TTC549 (cell line): Measurements from ENCODE around the gene EPHB3.

Experiments
- FAIRE-seq: peaks from 2 replicates; lab custom pipeline; 2012; peaks lifted over from hg19 to GRCh38; lab: Jason Lieb, UNC

EPHB3 gene

DNA sequence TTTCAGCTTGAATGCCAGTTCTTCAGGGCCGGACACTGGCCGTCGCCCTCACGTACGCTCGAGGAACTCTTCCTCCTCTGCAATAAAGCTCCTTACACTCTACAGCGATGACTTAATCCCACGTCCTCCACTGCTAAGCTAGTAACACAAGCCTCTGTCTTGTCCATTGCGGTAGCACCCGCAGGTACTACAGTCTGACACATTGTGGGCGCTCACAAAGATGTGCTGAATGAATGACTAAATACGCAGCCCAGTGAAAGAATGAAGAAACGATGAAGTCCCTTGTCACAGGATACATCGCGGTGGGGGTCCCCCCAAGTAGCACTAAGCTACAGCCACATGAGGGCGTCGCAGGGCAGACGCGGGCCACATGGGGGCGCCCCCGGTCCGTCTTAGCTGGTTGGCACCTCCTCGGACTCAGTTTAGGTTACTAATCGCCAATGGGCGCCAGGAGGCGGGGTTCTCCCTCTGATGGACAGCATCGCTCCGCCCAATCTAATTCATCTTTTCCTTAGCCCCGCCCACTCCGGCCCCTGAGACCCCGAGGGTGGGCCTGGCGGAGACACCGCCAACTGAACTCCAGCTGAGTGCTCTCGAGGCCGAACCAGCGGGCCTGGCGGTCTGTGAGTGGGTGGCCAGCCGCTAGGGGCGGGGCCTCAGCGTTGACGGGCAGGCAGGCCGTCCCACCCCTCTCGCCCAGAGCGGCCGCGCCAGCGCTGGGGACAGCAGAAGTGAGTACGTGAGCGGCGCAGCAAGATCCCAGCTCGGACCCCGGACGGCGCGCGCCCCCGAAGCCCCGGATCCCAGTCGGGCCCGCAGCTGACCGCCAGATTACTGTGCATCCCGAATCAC, at the start of gene EPHB3:
Gene EPHB3 (plus strand): TSS at position 725 of the 852 bp plus-strand sequence. CDS start 451 bp downstream, outside the sequence.
- peak; percentile 97 for FAIRE-seq

DNA sequence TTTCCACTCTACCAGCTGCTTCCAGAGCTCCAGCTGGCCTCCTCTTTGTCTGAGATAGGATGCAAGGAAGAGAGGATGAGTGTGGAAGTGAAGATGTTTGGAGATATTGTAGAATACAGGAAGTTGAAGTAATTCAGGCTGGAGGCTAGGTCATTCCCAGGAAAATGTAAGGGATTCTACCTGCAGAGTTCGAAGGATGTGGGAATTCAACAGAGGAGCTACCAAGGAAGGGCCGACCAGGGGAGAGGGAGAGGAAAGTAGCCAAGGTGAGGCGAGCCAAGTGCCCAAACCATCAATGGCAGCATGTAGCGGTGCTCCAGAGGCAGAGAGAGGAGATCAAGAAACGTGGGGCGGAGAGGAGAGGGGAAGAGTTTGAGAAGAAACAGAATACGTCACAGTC, 49.0 kb upstream of the EPHB3 start:
- FAIRE-seq, result no peak

DNA sequence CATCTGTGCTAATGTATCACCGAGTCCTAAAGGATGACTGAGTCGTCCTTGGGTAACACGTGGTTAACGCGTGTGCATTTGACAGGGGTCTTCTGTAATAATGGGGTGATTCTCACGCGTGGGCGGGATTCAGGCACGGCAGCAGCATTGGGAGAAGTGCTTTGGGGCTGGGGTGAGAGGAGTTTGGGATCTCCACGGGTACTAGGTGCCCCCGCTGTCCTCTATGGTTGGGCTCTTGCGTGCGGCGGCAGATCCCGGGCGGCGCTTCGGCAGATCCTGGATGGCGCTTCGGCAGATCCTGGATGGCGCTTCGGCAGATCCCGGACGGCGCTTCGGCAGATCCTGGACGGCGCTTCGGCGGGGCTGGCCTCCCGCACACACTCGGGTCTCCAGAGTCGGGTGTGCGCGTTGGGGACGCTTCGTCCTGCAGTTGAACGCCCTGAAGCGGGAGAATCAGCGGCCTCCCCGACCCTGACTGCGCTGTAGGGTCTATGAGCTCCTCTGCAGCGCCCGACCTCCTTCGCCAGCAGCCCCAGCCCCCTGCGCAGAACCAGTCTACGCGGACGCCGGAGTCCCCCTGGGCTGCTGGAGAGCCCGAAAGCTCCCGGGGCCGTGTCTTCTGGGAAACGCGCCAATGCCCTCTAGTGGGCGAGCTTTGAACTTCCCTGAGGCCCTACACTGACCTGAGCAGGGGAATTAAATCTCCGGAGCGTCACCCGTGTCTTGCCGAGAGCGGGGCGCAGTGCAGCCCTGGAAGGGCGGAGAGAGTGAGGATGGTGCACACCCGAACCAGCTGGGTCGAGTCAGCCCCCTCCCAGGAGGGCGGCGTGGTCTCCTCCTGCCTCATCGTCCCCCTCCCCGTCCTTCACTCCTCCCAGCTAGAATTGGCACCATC, 48.1 kb upstream of the EPHB3 start:
- no peak for FAIRE-seq

DNA sequence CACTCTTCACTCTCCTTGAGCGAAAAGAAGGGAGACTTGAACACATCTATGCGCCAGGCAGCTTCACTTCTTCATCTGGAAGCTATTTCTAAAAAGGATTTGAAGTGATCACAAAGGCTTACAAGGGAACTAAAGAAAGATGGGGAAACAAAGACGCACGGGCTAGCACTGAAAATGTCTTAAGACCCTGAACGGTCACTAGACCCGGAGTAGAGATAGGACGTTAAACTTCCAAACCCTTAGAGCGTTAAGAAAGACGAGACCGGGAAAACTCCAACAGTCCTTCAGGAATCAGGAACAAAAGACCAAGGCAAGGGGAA, 47.5 kb upstream of the EPHB3 start:
- FAIRE-seq, result no peak

DNA sequence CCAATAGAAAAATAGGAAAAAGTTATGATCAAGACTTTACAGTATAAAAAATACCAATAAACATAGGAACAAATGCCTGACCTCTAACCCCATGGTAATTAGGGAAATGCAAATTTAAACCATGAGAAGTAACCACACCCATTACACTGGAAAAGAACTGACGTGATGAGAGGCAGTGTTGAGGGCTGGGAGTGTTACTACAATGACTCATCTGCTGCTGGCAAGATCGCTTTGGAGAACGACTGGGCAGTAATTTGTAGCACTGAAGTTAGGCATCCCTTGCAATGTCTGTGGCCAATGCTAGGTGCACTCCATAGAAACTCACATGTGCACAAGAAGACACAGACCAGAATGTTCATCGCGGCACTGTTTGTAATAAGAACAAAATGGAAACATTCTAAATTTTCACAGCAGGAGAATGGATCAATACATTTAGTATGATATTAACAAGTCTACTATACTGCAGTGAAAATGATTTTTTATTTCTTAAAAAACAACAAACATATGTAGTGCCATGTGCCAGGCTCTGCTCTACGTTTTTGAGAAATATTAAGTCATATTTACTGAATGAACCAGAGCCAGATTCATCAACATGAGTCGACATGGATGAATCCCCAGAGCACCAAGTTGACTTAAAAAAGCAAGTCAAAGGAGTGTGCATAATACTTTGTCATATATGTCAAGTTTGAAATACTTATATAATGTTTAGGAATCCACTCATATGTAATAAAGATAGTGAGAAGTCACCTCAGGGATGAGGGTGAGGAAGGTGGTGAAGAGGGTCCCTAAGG, 37.6 kb upstream of the EPHB3 start:
- FAIRE-seq, result no peak

DNA sequence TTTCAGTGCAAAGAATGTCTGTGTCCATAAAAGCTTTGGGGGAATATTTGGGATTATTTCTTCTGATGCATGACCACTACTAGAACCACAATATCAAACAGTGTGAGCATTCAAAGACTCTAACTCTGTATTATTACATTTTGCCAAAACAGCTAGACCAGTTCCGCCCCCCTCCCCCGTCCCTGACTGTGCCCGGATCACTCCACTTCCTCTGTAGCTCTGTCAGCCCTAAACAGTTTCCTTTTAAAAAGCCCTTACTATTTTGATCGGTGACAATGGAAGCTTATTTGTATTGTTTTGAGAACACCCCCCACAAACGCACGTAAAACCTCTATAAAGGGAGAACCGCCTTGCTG, 36.6 kb upstream of the EPHB3 start:
- no peak for FAIRE-seq

DNA sequence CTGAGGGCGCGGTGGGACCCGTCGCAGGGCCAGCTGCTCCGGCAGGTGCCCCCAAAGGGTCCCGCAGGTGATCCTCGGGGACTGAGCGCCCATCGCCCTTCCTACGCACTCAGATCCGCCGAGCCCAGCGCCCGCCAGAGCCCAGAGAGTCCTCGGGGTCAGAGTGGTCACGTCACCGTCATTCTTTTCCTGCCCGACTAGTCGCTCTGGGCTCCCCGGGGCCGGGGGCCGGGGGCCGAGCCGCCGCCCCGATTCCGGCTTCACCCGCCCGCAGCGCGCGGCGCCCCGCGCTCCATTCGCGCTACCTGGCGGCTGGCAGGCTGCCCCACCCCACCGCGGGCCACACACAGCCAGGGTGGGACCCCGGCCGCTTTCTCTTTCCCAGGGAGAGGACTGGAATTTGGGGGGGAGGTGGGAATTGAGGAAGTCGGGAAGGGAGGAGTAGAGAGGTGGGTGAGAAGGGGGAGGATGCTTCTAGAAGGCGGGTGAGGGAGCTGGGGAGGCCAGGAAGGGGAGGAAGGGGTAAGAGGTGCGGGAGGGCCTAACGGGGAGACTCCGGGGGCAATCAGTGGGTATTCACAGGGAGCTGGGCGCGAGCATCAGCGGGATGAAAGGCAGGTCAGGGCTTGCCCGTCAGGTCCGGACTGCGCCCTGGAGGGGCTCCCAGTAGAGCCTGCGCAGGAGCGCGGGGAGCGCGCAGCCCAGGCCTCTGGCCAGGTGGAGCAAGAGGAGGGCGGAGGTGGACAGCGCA, 36.1 kb upstream of the EPHB3 start:
- no peak for FAIRE-seq

DNA sequence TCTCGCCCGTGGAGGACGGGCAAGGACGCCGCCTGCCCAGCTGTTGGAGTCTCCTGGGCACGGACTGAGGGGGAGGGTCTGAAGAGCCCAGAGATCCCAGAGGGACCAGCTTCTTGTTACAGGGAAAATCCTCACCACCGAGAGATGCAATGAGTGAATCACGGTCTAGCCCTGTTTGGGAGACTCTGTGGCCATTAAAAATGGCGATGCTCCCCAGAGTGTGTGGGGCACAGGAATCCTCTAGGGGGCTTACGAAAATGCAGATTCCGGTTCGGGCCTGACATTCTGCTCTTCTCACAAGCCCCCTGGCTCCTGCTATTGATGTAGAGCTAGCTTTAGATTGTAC, 35.5 kb upstream of the EPHB3 start:
- no peak for FAIRE-seq

DNA sequence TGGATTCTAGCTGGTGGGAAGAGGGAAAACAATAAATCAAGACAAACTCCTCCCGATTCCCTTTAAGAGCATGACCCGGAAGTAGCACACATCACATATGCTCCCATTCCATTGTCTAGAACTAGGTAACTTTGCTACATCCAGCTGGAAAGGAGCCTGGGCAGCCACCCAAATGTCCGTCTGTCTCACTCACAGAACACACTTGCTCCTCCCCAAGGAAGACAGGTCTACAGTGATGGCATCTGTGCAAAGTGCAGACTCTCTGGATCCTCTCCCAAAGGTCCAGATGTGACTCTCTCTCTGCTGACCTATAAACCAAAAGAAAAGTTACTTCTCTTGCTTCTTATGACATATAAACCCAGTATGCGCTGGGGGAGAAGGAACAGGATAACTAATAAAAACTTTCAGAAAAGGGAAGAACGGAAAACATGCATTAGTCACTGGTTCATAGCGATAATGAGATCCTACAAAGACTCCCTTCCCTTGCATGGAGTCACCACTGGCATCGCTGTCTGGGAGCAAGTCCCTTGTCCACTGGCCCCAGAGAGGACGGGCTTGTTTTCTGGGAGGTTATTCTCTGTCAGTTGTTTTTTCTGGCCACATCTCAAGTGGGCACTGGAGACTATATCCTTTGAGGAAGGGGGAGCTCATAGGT, 29.8 kb upstream of the EPHB3 start:
- no peak for FAIRE-seq

DNA sequence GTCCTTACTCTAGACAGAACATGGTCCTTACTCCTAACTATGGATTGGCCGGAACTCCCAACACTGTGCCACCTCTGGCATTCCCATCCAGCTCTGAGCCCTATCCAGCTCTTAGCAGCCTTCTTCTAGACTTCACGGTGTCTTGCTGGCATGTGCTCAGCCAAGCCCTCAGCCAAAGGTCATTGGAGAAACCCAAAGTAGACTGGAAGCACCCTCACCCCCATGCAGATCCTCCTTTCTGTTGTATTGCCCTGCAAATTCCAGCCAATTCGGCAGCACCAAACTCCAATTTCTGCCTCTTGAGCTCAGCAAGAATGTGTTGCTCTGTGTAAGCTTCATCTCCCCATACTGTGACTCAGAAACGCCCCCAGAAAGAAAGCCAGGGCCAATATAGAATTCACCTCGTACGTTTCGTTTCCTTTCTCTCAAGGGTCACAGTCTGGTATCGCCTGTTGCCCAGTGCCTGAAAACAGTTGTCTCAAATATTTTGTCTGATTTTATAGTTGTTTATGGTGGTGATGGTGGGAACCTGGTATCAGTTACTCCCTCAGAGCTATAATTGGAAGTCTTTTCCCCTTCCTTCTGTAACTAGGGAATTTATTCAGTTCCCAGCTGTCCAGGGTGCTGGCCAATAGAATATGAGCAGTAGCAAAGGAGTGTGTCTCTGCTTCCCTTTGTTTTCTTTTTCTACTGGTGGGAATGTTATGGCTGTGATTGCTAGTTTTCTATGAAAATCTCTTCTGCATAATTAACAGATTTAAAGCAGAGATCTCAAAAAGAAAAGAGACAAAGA, 28.4 kb upstream of the EPHB3 start:
- no peak for FAIRE-seq

DNA sequence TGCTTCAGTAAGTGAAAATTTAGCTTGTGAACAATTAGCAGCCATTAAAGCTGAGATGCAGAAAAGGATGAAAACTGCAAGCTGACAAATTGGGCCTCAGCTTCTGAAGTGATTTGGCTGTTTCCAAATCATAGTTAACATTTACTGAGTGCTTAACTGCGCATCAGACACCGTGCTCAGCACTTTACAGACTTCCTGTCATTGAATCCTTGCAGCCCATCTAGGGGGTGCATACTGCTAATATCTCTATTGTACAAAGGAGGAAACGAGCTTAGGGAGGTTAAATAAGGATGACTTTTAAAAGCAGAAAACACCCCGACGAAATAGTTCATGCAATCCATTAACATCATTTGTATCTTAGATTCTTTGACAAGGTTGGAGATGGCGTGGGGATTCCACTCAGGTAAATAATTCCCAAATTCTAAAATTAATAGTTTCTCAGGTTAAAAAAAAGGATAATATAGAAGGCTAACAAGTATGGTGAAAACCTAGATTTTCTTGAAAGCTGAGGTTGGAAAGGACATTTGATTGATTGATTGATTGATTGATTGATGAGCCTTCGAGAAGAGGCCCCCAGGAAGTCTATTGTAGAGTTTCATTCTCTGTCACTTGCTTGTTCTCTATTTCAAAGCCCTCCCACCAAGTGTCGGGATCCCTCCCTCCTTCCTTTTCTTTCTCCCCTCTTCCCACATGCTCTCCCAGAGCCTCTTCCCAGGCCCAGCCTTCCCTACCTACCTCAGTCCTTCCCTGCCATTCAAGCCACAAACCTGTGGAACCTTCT, 23.5 kb upstream of the EPHB3 start:
- FAIRE-seq, result no peak

DNA sequence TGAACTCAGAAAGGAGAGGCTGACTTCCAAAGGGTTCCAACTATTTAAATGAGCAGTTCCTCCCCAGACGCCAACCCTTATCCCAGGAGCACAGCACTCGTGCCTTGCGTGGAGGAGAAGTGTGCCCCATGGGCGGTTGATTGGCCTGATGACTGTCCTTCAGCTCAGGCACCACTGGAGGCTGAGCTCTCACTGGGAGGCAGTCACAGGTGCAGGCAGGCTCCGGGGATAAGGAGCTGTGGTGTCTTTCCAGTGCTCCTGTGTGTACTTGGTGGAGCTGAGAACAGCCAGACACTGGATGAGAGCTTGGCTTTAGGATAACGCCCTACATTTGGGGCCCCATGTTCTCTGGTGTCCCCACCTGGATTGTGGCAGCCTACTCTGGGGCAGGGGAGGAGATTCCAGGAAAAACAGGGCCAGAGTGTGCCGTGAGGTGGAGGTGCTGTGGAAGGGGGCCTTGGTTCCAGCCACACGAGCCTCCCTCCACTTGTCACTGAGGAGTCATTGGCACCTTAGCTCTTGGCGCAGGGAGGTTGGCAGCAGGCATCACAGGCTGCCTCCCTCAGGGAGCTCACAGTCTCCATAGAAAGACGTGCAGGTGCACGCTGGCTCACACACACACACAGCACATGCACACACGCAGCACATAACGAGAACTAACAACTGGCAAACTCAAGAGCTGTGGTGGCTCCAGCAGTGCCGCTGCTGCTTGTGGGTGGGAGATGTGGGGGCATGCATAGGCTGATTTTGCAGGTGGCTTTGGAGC, 22.7 kb upstream of the EPHB3 start:
- no peak for FAIRE-seq

DNA sequence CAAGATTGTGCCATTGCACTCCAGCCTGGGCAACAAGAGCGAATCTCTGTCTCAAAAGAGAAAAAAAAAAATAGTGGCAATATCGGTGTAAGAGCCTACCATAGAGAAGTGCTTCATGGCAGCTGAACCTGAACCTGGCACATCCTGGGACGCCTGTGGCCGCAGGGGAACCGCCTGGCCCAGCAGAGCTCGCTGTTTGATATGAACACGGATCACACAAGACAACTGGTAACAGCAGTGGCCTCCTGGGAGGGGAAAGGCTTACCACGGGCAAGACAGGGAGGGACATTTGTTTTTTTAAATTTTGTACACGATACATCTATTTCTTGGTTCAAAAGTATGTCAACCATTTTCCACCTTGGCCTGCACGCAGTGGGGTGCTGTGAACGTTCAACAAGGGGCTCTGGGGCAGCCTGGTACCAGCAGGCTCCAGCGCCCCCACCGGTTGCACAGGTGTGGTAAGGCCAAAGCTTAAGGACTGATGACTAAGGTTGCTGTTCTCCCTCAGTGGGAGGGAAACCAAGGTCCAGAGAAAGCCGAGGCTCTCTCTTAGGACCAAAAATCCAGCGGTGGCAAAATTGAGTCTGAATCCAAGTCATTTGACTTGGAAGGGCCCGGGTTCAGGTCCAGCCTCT, 21.7 kb upstream of the EPHB3 start:
- FAIRE-seq, result no peak

DNA sequence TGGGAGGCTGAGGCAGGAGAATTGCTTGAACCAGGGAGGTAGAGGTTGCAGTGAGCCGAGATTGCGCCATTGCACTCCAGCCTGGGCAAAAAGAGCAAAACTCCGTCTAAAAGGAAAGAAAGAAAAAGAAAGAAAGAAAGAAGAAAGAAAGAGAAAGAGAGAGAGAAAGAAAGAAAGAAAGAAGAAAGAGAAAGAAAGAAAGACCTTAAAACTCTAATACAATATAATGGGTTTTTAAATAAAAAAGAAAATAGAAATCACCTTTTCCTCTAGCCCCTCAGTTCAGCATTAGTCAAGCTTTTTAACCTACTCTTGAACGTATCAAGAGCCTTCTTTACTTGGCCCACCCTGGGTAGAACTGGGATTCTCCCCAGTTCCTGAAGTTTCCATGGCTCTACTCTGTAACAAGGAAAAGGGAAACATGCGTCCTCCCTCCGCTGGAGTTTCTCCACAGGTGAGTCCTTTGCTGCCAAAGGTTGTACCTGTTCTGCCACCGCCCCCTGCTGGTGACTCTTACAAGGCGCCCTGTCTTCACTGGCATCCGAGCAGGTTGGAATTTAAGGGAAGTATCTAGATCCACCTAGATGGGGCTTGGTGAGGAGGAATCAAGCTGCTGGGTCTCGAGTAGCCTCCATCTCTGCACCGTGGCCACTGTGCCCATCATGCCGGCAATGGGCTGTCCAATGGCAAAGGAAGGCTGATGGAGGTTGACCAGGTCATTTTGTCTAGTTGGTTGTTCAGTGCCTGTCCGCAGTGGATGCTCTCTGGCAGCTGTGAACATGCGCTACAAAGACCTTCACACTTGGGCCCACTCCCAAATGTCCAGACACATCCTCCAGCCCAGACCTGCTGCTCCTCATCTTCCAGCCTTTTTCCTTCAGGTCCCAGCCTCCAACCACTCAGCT, 20.6 kb upstream of the EPHB3 start:
- no peak for FAIRE-seq

DNA sequence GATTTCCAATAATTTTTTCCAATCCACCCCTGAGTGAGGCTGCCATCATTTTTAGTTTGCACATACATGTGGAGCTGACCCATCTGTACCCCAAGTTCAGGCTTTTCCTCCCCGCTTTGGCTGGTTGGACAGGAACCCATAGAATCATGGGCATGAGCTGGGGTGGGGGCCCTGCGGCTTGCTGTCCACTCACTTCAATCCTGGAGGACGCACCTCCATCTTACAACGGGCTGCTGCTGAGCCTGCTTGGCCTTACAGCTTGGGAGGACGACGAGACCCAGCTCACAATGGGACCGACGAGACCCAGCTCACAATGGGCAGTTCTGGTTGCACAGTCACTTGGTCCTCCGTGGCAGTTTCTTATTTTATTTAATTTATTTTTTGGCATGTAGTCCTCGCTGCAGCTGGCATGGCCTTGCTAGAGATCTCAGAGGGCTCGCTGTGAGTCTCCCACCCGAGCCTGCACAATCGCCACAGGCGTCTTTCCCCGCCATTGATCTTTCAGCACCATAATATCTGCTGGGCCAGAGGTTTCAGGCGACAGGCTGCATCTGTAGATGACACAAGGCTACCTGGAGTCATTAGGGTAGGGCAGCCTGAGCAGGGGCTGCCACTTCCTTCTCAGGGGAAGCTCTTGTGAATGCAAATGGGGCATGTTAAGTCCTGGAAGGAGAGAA, 19.6 kb upstream of the EPHB3 start:
- FAIRE-seq, result no peak

DNA sequence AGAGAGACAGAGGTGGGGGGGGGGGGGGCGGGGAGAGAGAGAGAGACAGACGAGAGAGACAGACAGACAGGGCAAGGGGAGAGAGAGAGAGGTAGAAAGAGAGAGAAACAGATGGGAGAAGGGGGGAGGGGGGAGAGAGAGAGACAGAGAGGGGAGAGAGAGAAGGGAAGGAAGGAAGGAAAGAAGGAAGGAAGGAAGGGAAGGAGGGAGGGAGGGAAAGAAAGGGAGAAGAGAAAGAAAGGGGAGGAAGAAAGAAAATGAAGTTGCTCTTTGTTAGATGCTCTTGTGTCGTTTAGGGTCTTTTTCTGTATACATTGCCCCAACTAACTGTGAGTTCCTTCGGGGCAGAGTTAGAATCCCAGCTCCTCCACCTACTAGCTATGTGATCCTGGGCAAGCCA, 19.0 kb upstream of the EPHB3 start:
- FAIRE-seq, result no peak

DNA sequence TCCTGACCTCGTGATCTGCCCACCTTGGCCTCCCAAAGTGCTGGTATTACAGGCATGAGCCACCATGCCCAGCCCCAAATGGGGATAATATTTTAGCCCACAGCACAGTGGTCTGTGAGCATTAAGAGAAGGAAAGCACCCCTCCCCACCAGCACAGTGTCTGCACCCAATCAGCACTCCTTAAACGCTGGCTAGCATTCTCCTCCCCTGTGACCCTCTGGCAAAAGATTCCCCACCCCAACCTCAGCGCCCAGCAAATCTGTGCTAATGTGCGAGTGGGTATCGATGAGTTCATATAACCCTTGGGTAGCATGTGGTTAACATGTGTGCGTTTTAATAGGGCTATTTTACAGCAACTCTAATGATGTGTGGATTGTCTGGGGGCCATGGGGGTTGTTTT, 18.3 kb upstream of the EPHB3 start:
- FAIRE-seq, result no peak
